Measurements from ENCODE around the gene CCR9.
"Not testable (repeated sequence)": the region's sequence is repeated elsewhere in the genome, so short reads cannot be mapped to it uniquely, and the experiment has no call there.

Gene CCR9, protein sequence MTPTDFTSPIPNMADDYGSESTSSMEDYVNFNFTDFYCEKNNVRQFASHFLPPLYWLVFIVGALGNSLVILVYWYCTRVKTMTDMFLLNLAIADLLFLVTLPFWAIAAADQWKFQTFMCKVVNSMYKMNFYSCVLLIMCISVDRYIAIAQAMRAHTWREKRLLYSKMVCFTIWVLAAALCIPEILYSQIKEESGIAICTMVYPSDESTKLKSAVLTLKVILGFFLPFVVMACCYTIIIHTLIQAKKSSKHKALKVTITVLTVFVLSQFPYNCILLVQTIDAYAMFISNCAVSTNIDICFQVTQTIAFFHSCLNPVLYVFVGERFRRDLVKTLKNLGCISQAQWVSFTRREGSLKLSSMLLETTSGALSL
- long read RNA-seq, donor 1 = 0 reads
- long read RNA-seq, donor 2 = 0 reads
- long read RNA-seq, donor 3 = 0 reads
- long read RNA-seq, donor 4 = 0 reads
- long read RNA-seq, donor 5 = 0 reads
- long read RNA-seq, donor 6 = 0 reads
- long read RNA-seq, donor 7 = 0 reads
- long read RNA-seq, donor 8 = 0 reads

DNA sequence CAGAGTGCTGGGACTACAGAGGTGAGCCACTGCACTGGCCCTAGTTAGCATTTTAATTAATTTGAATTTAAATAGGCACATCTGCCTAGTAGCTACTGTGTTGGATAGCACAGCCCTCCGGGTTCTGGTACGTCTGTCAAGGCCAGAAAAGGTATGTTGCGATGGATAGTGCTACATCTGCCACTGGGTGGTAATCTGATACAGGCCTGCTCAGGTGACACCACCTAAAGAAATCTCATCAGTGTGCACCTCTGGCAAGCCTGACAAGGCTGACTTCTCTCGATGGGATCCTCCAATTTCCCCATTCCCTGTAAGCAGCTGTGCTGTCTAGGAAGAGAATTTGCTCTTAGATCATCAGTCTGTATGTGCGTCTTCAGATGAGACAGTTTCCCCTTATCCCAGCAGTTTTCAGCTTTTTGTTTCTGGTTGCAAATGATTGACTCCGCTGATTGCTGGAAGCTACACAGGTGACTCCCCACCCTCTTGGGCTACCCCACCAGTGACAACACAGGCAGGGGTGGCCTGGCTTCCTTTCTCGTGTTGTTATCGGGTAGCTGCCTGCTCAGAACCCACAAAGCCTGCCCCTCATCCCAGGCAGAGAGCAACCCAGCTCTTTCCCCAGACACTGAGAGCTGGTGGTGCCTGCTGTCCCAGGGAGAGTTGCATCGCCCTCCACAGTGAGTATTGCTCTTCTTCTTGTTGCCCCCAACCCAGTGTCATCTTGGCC, at the start of gene CCR9:
CCR9 (plus strand) TSS at position 565 of the 727 bp plus-strand sequence. CDS start 8,391 bp downstream, outside the sequence.
- no peak for DNase-seq

DNA sequence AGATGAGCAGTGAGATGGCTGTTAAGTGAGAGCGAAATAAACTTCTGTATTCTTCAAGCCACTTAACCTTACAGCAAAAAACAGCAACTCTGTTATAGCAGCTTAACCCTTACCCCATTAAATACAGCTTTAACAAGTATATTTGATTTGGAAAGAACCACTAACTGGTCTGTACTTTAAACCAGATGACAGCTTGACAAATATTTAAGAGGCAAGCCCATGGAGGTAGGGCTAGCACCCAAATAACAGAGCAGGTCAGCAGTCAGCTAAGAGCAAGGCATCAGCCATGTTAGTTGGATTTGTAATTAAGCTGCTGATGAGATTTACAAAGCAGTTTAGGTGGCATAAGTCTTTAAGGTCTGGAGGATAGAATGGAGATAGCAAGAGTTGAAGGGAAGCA, 47.9 kb upstream of the CCR9 start:
- no peak for DNase-seq

DNA sequence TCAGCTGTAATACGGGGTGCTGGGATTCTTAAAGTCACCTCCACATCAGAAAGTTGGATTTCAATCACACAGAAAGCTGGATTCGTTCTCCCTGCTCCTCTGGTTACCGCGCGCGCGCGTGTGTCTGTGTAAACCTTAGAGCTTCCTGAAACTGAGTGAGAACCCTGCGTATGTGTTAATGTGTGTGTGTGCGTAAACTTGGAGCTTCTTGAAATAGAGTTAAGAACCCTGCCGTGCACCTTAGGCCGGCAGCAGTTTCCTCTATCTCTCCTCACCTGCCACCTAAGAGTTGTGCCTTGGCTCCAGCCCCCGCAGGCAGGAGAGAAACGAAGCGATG, 45.0 kb upstream of the CCR9 start:
- DNase-seq = no peak

DNA sequence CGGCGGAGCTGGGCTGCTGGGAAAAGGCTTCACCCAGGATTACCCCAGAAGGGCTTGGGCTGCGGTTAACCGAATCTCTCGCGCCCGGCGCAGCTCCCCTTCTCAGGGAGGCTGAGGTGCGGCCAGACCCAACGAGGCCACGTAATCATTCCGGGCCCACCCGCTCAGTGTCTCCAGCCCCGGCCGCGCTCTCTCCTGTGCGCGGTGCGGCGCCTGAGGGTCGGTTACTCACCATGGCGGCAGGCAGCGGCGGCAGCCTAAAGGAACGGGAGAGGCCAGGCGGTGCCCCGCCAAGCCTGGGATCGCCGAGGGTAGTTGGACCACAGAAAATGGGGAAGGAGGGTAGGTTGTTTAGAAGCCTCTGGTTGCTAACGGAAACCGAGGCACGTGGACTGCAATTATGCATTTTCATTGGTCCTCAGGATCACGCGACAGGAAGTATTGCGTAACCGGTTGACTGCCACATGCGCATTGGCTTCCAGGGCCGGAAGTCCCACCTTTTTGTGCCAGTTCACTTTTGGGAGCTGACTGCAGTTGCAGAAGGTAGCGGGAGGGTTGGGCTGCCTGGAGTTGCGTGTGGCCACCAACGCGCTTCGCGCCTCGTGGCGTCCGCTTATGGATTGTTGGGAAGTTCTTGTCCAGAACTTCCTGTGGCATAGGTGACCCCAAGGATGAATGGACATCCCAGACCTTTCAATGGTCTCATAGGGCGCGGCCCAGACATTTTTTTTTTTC, 44.4 kb upstream of the CCR9 start, which contains the start of gene LZTFL1:
LZTFL1 (minus strand) TSS at position 363 of the 735 bp plus-strand sequence; CDS start at position 235, 128 bp downstream.
- peak; percentile 83 for DNase-seq

DNA sequence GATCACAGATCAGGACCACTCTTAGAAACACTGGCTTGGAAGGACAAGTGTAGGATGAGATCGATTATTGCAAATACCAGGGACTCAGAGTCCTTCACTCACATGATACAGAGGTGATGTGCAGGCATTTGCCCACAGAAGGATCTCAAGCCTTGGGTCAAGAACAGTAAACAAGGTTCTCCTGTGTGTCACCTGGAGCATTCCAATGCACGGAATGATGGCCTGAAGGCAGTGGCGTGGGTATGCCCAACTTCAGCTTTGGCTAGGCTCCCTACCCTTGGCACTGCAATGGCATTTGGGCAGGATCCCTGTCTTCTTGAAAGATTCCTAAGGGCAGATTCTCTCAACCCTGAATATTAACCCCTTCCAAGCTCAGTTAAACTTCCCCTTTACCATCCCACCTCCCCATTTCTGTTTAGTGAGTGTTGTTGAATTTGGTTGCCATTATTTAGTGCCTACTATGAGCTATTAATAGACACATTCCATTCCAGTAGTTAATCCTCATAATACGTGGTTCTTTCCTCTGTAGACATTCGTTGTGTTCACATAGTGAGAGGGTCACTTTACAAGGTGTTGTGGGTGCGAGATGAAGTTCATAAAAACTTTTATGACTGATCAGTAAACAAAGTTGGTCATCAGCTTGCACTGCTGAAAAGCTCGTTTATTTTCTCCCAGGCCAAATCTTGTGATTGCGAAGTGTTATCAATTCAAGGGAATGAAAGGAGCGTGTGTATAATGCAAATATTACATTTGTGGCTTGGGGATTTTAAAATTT, 43.3 kb upstream of the CCR9 start:
- DNase-seq = no peak

DNA sequence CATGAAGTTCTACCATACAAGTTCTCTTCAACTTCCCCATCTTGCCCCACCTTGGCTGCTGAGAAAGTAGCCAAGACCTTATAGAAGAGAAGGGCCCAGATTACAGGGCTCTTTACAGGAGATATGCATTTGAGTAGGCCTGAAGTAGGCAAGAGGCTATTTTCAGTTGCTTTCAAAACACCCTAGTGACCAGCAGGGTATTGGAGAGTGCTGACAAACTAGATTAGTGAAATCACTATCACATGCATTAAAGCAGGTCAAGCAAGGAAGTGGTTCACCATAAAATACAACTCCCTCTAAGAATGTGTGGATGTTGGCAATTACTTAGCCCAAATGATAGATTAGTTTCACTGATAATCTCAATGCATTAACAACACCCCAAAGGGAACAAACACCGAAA, 41.7 kb upstream of the CCR9 start:
- DNase-seq = no peak

DNA sequence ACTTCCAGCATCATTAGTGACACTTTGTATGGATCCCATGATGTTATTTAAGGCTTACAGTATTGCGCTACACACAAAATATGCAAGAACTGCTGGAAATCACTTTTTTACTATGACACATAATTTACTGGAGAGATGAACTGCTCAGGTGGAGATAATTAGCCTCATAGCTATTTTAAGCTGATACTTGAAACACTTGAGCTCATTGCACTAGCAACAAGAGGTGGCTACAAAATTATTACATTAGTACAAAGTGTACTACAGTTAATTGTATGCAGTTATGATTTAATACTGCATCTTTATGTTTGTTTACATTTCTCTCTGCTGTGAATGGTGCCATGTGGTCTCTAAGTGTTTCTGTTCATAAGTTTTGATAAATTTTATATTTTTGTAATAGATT, 38.0 kb upstream of the CCR9 start:
- no peak for DNase-seq

DNA sequence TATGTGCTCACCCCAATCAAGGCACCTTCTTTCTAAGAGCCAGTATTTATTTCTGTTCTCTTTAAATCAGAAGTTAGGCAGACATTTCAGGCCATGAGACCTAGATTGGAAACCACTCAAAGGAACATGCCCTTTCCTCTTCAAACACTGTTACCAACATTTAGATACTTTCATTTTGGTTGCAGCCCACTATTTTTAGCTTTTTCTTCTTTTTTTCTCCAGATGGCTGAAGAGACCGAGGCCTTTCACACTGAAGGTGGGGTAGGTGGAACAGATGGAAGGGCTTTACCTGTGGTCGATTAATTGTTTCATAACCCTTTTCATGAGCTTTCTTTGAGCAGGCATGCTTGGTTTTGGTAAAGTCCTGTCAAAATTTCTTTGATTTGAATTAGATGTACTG, 33.5 kb upstream of the CCR9 start:
- DNase-seq = no peak

DNA sequence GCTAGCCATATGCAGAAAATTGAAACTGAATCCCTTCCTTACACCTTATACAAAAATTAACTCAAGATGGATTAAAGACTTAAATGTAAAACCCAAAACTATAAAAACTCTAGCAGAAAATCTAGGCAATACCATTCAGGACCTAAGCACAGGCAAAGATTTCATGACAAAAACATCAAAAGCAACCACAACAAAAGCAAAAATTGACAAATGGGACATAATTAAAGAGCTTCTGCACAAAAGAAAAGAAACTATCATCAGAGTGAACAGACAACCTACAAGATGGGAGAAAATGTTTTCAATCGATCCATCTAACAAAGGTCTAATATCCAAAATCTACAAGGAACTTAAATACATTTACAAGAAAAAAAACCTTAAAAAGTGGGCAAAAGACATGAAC, 30.0 kb upstream of the CCR9 start:
- DNase-seq = not testable (repeated sequence)

DNA sequence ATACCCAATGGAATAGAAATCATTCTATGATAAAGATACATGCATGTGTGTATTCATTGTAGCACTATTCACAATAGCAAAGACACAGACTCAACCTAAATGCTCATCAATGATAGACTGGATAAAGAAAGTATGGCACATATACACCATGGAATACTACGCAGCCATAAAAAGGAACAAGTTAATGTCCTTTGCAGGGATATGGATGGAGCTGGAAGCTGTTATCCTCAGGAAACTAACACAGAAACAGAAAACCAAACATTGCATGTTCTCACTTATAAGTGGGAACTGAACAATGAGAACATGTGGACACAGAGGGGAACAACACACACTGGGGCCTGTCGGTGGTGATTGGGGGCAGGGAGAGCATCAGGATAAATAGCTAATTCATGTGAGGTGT, 29.3 kb upstream of the CCR9 start:
- not testable (repeated sequence) for DNase-seq

DNA sequence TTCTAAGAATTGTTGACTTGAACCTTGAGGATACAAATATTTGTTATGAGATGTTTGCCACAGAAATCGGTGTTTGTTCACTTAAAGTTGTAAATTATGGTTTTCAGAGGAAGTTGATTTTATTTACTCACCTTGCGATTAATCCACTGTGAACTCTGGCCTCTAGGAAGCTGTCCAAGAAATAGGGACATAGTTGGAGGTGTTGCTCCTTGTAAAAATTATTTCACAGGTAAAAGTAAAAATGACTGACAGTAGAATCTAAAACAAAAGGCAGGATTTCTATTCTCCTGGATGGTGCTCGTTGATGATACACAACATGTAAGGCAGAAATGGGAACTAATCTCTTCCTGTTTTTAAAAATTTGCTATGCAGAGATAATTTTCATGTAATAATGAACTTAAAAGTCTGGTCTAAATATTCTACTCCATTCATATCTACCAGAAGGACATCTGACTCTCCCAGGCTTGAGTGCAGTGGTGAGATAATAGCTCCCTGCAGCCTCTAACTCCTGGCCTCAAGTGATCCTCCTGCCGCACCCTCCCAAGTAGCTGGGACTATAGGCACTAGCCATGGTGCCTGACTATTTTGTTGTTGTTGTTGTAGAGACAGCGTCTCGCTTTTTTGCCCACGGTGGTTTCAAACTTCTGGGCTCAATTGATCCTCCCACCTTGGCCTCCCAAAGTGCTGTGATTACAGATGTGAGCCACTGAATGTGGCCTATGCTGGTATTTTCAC, 27.4 kb upstream of the CCR9 start:
- no peak for DNase-seq

DNA sequence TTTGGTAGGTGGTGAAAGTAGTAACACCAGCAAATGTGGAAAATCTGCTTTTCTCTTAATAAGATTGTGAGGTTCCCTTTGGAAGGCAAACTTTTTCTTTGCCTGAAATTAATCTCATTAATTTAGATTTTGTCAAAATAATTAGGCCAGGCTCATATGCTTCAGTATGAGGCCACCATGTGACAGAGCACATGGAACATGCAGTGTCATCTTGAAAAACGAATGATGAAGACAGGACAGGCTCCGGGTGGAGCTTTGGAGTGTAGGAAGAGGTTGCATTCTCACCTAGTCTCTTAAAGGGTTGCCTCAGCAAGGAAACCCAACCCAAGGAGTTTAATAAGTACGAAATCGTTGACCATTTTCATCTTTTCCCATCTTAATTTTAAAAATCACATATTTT, 25.9 kb upstream of the CCR9 start:
- no peak for DNase-seq

DNA sequence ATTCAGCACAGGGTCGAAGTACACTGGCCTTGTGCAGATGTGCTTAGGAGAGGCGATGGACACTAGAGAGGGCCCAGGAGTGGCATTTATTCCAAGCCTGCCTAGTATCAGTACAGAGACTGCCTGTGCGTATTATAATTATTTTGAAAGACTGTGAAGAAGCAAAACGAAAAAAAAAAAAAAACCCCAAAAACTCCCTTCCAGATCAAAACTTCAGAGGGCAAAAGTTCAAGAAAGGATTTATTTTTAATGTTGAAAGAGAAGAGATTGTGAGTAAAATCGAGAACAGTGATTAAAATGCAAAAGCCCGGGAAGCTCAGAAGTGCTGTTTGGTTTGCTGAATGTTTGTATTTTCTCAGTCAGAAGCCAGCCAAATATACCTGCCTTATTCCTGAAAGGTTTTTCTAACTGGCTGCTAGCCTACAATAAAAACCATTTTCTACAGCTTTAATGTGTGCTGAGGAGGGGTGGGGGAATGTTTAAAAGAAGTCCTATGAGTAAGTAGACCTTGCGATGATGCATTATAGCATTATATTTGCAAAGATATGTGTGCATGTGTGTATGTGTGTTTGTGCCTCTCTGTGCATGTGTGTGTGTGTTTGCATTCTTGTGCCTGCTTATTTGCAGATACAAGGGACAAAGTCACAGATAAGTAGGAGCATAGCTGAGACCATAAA, 25.2 kb upstream of the CCR9 start:
- no peak for DNase-seq

DNA sequence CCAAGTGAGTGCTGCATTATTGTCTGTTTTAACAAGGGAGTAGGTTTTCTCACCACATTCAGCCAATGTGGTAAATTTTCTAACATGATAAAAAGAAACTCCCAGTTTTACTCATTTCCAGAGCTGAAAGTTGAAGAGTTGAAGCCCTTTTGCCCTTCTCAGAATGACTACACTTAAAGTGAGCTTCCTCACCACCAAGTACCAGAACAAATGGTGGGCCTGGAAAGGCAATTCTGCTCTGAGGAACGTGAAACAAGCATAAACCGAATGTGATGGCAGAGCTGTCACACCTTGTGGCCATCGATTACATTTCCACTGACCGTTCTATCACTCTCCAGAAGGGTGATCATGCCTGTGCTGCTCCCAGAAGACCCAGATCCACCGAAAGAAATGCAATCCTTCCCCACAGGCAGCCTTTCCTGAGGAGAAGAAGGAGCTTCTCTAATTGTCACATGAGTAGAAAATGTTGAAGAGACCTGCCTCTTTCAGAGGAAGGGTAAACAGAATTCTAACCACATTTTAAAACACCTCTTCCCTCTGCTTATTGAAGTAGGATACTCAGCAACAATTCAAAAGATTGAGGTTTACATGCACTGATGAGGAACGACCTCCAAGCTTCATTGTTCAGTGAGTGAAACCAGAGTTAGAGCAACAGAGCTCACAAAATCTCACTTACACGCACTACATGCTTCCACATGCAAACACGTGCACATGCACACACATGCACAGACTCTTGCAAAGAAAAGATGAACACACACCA, 21.4 kb upstream of the CCR9 start:
- DNase-seq = no peak

DNA sequence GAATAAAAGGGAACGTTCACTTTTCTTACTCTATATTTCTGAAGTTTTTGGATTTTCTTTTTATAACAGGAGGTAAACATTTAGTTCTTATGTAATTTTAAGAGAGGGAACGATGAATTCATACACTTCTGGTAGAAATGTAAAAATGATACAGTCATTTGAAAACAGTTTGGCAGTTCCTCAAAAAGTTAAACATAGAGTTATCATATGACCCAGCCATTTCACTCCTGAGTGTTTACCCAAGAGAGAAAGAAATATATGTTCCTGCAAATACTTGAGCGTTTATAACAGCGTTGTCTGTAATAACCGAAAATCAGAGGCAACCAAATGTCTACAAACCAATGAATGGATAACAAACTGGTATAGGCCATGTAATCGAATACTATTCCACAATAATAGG, 20.8 kb upstream of the CCR9 start:
- DNase-seq = no peak

DNA sequence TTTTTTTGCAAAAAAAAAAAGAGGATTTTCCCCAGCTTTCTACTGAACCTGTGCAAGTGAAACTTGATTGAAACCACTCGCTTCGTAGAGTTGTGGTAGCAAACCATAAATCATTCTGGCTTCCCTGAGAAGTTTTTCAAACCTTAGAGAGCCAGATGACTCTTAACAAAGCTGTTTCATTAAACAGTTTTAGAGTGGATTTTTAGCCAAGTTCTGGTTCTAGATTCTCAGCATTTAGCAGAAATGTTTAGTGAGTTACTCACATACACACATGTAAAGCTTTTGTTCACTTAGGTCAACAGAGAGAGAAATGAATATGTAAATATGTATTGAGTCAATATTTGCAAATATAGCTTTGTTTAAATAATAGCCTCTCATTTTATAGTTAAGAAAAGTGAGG, 18.1 kb upstream of the CCR9 start:
- DNase-seq = no peak

DNA sequence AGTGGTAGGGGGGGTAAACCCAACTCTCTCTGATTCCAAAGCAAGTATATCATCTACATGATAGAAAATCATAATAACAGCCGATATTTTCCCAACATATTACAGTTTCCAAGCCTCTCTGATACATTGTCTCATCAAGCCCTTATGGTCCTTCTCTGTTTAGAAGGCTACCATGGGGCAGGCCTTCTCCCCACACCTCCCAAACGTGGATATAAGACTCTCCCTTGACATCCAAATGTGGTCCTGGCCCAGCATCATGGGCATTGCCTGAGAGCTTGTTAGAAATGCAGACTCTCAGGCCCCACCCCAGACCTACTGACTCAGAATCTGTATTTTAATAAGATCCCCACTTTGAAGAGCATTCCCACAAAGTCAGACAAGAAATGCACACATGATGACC, 17.7 kb upstream of the CCR9 start:
- no peak for DNase-seq

DNA sequence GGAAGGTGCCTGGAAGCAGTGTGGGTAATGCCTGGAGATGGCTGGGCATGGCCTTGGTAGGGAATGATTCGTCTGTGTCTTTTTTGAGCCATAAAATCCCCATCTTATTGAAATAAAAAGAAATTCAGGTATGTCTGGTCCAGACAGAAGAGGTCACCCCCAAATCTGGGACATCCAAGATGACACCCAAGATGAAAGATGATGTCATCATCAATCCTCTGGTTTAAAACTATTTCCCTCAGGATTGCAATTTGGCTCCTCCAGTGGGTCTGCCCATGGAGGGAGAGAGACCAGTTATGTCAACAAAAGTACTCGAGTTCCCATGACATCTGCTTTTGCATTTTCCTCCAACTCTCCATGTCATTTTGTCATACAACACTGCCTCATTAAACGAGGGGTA, 16.7 kb upstream of the CCR9 start:
- DNase-seq = no peak

DNA sequence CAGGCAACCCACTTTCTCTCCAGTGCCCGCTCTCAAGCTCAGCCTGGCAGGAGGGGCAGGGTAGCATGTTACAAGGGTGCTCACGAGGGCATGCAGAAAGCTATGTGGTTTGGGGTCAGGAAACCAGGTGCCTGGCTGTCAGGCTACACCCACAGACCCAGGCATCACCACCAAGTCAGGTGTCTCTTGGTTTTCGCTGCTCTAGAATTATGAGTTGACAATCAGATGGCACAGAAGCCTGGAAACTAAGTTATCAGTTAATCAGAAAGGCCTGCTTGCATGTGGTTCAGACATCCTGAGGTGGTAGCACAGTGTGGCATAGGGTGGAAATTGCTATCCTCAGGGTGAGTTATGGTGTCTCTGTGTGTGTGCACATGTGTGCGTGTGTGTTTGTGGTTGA, 16.2 kb upstream of the CCR9 start:
- DNase-seq = no peak

DNA sequence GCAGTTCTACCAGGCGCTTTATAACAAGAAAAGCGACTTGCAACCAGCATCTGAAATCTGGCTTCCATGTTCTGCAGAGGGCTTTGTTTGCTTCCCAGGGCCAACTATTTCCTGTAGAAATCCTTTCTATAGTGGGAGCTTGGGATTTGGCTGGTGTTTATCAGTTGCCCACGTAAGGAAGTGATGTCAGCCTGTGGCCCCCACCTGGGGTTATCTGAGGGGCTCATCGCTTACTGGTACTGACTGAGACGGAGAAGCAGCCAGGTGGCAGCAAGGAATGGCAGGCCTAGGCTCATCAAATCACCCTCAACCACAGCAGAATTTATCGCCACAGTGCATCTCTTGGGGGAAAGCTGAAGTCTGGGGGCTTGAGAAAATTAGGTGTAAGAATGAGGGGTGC, 14.6 kb upstream of the CCR9 start:
- DNase-seq = no peak
